GM12873 (cell line): Measurements from ENCODE around the gene SERPIND1.

ENCODE experiments used
- TF ChIP-seq, protein P1 (sequence below): IDR thresholded peaks from 2 replicates; pipeline ENCODE4 v1.5.1; 2012; ENCODE audit warnings: low read depth, mild to moderate bottlenecking, moderate library complexity, low read length, control low read depth; ENCODE audit not compliant: insufficient read depth; ENCODE audit errors: missing control alignments

SERPIND1 gene, protein sequence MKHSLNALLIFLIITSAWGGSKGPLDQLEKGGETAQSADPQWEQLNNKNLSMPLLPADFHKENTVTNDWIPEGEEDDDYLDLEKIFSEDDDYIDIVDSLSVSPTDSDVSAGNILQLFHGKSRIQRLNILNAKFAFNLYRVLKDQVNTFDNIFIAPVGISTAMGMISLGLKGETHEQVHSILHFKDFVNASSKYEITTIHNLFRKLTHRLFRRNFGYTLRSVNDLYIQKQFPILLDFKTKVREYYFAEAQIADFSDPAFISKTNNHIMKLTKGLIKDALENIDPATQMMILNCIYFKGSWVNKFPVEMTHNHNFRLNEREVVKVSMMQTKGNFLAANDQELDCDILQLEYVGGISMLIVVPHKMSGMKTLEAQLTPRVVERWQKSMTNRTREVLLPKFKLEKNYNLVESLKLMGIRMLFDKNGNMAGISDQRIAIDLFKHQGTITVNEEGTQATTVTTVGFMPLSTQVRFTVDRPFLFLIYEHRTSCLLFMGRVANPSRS

DNA sequence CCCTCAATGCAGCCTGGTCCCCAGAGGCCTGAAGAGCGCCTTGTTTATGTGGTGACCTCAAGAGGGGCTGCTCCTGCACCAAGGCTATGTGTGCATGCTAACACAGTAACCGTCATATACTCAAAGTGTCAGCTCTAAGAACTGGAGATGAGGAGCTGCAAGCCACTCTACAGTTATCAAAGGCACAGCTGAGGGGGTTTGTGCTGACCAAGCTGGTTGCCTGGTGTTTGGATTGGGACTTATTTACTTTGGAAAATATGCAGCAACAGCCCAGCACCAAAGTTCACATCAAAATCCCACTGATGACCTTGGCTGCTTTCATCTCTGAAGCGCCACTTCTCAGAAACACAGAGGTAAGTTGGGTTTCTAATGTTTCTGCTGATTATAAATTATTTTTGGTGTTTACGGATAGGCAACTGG, at the start of gene SERPIND1:
Gene SERPIND1 (plus strand): TSS at position 321 of the 420 bp plus-strand sequence. CDS start 5,200 bp downstream, outside the sequence.
- TF ChIP-seq, protein P1, sequence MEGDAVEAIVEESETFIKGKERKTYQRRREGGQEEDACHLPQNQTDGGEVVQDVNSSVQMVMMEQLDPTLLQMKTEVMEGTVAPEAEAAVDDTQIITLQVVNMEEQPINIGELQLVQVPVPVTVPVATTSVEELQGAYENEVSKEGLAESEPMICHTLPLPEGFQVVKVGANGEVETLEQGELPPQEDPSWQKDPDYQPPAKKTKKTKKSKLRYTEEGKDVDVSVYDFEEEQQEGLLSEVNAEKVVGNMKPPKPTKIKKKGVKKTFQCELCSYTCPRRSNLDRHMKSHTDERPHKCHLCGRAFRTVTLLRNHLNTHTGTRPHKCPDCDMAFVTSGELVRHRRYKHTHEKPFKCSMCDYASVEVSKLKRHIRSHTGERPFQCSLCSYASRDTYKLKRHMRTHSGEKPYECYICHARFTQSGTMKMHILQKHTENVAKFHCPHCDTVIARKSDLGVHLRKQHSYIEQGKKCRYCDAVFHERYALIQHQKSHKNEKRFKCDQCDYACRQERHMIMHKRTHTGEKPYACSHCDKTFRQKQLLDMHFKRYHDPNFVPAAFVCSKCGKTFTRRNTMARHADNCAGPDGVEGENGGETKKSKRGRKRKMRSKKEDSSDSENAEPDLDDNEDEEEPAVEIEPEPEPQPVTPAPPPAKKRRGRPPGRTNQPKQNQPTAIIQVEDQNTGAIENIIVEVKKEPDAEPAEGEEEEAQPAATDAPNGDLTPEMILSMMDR = no peak

DNA sequence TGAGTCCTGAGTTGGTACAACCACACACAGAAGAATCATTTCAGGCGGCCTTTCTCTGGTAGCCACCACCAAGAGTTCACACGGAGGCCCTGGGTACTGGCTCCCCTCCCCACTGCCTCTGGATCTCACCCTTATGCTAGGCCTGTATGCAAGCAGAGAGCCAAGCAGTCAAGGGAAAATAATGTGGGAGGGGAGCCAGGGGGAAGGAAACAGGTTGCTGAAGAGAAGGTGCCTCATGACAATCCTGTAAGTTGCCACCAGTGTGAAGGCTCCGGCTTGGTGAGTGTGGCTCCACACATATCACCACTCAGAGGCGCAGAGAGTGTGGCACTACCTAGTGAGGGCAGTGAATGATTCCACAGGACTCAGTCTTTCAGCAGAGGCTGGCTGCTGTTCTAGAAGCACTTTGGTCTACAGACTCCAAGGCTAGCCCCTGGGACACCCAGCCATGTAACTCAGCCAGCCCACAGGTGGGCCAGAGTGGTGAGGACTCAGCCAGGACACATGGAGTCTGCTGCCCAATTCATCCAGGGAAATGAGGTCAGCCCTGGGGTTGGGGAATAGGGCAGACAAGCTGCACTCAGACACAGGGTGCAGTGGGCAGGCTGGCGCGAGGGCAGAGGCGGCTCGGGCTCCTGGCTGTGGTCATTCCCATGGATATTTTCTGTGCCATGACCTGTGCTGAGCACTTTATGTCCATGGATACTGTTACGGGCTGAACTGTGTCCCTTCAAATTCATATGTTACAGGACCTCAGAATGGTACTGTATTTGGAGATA, 49.0 kb upstream of the SERPIND1 start:
- TF ChIP-seq, protein P1 = no peak

GRCh38 chr22:20725987-20726558, 47.8 kb upstream of the SERPIND1 start:
- TF ChIP-seq, protein P1 = no peak

- TF ChIP-seq, protein P1 = no peak
Observed at GRCh38 chr22:20727118-20728015, 46.5 kb upstream of the SERPIND1 start.

DNA sequence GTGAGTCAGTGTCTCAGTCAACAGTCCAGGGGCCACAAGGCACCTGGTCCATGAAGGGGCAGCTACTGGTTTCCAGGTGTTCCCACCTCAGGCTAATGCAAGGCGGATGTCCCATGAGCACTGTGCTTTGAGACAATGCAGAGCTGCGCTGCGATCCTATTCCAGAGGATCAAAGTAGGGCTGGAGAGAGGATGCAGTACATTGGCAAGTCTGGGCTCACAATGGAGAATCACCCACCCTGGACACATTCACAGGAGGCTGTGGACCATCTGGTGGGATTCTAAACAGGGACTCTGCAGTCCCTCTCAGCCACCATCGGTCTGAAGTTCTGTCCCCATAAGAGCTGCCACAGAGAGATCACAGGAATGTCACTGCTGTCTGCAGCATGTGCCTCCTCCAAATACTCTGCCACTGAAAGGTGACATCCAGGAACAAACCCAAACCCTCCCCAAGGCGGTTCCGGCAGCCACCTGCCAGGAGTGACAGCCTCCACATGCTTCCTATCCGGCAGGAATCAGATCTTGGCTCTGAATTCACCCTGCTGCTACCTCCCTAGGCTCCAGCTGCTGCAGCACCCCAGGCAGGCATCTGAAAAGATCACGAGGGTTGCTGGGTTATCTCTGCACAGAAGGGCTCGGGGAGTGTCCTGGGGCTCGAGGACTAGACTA, 45.3 kb upstream of the SERPIND1 start:
- TF ChIP-seq, protein P1 = no peak

DNA sequence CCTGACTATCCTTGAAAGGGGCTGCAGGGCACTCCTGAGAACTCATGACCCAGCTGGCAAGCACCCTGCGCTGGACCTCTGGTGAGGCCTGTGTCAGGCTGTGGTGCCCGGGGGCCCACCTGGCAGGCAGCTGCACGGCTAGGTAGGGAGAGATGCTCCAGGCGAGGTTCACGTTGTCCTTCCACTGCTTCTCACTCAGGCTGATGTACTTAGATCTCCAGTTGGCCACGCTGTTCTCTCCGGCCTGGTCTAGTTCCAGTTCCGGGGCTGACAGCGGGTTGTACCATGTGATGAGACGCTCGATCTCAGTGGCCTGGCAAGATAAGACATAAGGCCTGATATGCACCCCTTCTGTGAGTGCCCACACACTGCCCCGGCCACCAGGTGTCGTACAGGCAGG, 44.7 kb upstream of the SERPIND1 start:
- TF ChIP-seq, protein P1 = no peak
